GM12892 (cell line): Measurements from ENCODE around the gene MAX.

Source experiments
- POLR2A ChIP-seq: IDR thresholded peaks from 2 replicates; pipeline ENCODE4 v1.6.1; 2011; ENCODE audit warnings: low read depth, low read length, control low read depth
- POLR2AphosphoS5 ChIP-seq: IDR thresholded peaks from 2 replicates; pipeline ENCODE4 v1.6.1; 2011; ENCODE audit warnings: low read depth, low read length, control low read depth

GRCh38 chr14:65080960-65081747, 21.2 kb downstream of the MAX start:
- TF ChIP-seq POLR2A (no peak), POLR2AphosphoS5 (no peak)
